ENCODE data around the gene UCHL1.
"Not testable (repeated sequence)": the region's sequence is repeated elsewhere in the genome, so short reads cannot be mapped to it uniquely, and the experiment has no call there.

The UCHL1 gene

DNA sequence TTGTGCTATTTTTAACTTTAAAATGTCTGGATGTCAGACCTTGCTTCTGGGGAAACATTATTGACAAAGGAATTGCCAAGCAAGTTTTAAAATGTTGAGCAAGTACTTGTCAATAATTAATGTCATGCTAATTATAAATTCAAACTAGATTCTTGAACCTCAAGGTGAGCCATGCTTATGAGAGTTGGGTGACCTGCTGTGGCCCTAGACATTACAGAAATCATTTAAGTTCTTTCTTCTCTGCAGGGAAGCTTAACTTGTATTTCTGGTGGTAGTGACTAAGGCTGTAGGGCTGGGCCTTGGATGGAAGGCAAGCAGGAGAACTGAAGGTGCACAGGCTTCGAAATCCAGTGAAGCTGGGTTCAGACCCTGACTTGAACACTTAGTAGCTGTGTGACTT lies 14.8 kb upstream of the UCHL1 start:
- DNase-seq: no peak

DNA sequence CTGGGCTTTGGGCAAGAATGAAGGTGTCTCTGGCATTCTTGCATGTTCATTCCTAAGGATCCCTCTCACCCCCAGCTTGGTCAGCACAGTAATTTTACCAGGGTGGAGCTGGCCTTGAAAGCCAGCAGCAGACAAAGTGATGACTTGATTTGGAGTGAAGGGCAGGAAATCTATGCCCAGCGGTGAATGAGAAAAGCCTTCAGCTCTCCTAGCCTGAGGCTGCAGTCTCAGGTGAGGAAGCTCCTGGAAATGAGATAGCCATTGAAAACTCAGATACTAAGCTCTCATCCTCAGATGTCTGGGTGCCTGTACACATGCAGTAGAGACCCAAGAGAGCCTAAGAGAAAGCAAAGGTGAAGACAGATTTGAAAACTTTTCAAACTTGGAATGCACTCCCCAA lies 10.7 kb upstream of the UCHL1 start:
- DNase-seq: no peak

DNA sequence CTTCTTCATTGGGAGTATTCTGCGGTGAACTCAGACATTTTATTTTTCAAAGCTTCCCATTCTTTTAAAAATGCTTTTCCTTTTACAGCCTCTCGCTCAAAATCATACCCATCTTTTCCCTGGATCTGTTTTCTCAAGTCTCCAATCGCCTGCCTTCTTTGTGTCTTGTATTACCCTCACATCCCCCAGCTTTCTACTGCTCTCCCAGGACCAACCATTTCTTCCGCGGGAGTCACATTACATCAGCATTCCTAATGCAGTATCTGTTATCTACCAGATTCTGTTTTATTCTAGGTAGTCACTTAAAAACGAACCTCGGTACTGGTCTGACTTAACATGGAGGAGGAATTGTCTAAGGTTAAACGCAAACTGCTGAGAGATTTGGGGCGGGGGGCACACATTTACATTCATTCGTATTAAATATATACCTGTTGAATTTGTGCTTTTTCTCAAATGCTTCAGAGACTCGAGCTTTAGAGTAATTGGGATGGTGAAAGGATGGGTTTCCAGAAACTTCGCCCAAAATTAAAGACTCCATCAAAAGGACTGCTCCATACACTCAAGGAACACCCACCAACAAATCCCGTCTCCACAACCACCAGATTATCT lies 493 bp upstream of the UCHL1 start:
- DNase-seq: no peak

DNA sequence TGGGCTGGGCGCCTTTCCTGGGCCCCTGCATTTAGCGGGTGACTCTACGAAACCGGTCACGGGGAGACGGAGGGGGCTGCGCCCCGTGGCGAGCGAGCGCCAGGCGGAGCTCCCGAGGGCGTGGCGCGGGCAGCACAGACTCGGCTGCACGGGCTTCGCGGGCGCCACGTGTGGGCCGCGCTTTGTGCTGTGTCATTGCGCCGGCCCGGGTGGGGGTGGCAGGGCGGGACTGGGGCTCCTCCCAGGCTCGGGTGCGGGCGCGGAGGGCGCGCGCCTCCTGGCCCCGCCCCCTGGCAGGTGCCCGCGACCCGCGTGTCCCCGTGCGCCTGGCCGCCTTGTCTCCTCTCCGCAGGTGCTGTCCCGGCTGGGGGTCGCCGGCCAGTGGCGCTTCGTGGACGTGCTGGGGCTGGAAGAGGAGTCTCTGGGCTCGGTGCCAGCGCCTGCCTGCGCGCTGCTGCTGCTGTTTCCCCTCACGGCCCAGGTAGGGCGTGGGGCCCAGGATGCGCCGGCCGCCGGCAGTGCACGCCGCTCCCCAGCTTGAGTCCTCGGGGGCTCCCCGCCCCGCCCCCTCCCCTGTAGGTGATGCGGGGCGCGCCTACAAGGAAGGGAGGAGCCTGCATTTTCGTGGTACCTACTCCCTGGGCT lies 651 bp downstream of the UCHL1 start:
- DNase-seq: peak in 1 of 2 donors; percentile 11

DNA sequence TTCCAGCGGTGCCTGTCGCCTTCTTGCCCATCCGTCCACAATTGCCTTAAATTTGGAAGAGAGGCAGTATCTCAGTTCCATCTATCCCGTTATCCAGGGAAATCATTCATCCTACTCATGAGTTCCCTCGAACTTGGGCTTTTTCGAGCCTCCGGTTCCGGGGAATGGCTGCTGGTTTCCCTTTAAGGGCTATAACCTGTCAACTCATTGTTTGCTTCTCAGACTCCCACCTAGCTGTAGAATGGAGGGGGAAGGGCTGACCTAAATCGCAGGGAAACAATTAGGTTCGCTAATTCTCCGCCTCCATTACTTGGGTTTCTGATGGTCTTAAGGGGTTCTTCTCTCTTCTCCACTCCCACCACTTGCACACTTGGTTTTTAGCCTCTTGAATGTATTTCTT lies 1.2 kb downstream of the UCHL1 start:
- DNase-seq: no peak

DNA sequence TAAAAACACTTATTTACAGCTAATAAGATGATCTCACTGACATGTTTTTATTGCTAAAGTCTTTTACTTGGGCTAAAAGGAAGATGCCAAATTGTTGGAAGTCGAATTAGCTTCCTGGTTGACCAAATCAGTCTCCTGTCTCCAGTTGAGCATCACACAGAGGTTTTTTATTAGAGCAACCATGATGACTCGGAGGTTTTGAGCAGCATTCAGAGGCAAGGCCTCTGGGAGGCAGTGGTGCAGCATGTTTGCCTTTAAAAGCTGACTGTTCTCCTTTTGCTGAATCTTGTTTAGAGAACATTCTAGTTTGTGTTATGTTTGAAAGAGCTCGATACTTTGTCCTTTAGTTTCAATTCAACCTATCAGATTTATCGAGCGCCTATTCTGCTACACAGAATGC lies 2.1 kb downstream of the UCHL1 start:
- DNase-seq: no peak

DNA sequence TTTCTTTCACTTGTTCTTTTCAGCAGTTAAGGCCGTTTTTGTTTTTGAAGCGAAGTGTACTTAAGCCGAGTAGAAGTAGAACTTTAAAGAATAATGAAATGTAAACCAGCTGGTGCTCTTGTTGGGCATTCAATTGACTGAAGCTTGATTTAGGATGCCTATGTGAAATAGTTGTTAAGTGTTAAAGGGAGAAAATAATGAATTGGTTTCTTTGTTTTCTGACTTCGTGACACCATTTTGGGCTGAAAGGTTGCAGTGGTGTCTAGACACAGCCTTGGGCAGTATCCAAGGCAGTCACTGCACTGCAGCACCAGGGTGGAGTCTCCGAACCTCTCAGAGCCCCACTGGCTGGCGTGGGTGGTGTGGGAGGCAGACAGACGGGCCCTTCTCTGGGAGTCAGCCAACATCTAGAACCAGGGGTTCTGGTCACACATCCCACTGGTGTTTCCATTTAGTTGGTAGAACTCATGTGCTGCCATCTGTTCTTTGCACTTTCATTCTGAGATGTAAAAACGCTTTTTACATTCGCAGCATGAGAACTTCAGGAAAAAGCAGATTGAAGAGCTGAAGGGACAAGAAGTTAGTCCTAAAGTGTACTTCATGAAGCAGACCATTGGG lies 3.5 kb downstream of the UCHL1 start:
- DNase-seq: no peak

DNA sequence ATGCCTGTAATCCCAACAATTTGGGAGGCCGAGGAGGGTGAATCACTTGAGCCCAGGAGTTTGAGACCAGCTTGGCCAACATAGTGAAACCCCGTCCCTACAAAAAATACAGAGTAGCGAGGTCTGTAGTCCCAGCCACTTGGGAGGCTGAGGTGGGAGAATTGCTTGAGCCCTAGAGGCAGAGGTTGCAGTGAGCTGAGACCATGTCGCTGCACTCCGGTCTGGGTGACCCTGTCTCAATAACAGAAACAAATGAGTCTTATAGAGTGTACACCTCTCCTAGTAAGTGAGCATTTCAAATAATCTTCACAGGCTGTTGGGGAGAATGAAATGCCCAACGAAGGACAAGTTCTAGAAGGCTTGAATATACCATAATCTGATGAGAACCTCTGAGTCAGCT lies 5.5 kb downstream of the UCHL1 start:
- no peak for DNase-seq

DNA sequence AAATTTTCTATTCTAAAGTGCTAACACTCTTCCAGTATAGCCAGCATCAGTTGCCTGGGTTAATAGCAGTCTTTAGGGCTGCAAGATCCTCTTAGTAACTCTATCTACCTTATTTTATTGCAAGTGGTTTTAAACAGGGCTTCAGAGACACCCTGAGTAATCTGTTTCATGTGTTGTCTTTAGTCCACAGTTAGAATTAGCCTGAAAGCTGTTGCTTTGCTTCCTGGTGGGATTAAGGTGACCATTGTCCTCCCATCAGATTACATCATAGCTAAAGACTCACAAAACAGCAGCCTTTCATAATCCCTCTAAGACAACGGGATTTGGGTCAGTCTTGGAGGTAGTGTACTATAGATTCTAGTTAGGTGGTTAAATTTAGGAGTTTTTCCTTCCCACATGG lies 7.5 kb downstream of the UCHL1 start:
- no peak for DNase-seq

DNA sequence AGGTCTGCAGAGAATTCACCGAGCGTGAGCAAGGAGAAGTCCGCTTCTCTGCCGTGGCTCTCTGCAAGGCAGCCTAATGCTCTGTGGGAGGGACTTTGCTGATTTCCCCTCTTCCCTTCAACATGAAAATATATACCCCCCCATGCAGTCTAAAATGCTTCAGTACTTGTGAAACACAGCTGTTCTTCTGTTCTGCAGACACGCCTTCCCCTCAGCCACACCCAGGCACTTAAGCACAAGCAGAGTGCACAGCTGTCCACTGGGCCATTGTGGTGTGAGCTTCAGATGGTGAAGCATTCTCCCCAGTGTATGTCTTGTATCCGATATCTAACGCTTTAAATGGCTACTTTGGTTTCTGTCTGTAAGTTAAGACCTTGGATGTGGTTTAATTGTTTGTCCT lies 11.3 kb downstream of the UCHL1 start:
- no peak for DNase-seq

DNA sequence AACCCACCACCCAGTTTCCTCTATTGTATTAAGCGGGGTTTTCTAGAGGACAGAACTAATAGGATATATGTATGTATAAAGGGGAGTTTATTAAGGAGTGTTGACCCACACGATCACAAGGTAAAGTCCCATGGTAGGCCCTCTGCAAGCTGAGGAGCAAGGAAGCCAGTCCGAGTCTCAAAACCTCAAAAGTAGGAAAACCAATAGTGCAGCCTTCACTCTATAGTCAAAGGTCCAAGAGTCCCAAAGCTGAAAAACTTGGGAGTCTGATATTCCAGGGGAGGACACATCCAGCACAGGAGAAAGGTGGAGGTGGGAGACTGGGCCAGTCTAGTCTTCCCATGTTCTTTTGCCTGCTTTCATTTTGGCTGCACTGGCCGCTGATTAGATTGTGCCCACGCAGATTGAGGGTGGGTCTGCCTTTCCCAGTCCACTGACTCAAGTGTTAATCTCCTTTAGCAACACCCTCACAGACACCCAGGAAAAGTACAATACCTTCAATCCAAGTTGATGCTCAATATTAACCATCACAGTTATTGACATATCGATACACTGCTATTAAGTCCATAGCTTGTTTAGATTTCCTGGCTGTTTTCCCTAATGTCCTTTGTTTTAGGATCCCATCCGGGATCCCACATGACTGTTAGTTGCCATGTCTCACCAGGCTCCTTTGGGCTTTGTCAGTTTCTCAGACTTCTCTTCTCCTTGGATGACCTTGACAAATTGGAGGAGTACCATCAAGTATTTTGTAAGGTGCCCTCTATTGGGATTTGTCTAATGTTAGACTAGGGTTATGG lies 12.2 kb downstream of the UCHL1 start:
- DNase-seq: no peak

DNA sequence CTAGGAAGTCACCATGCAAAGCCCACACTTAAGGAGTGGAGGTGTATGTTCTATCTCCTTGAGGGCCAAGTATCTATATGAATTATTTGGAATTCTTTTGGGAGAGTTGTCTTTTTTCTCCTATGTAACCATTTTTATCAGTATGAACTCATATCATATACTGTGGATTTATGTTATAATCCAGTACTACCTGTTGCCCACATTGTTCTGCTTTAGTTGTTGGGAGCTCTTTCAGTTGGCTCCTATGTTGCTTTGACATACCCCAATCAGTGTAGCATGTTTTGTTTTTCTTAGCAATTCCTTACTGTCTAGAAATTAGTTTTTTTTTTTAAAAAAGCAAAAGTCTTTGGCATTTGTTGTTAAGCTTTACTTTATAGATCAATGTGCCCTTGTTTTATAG lies 13.0 kb downstream of the UCHL1 start:
- no peak for DNase-seq

DNA sequence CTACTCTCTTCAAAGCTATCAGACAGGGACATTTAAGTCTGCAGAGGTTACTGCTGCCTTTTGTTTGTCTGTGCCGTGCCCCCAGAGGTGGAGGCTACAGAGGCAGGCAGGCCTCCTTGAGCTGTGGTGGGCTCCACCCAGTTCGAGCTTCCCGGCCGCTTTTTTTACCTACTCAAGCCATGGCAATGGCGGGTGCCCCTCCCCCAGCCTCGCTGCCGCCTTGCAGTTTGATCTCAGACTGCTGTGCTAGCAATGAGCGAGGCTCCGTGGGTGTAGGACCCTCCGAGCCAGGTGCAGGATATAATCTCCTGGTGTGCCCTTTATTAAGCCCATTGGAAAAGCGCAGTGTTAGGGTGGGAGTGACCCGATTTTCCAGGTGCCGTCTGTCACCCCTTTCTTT lies 19.2 kb downstream of the UCHL1 start:
- not testable (repeated sequence) for DNase-seq

DNA sequence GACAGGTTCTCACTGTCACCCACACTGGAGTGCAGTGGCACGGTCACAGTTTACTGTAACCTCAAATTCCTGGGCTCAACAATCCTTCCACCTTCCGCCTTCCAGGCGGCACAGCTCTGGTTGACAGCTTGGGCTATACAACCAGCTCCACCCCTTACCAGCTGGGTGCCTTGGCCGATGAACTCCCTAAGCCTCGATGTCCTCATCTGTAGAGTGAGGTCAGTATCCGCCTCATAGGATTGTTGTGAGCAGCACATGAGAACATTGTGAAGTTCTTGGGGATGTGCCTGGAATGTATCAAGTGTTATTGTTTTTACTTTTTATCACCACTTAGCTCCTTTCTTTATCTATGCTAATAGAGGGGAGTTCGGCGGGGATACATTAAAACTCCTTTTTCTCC lies 23.3 kb downstream of the UCHL1 start:
- DNase-seq: no peak

DNA sequence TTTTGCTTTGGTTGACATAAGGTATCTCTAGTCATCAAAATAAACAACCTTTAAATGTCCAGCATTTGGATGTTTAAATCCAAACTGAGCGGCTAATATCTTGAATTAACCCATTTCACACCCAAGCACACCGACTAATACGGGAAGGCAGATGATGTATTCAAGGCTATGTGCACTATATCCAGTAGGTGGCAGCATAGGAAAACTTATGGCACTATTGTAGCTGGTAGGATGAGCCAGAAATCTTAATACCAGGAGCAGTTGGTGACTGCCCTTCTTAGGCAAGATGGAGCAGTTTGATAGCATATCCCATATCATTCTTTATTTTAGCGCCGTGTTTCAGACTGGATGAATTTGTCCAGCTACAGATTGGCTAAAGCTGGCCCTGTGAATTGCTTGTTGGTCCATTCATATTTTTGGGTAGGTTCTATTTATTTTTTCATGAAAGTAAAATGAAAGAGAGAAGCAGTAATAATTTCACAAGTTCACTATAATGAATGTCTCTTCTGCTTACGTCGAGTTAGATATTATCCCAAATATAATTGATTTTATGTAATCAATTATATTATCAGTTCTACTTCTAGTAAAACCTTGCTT lies 24.4 kb downstream of the UCHL1 start:
- DNase-seq: peak in 1 of 2 donors; percentile 52

DNA sequence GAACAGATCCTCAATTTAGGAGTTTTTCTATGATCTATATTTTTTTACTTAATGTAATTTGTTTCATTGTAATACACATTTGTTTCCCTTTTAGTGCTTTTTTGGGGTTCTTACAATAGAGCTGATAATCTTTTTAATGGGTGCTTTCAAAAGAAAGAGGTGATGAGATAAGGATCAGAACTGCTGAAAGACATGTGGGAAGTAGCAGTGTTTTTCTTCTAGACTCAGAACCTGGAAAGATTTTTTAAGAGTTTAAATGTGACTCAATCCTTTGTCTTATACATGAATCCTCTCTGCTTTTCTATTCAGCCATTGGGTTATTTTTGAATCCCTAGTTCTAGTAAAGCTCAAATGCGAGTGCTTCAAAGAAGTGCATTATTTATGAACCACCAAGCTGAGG lies 25.6 kb downstream of the UCHL1 start:
- DNase-seq: no peak

DNA sequence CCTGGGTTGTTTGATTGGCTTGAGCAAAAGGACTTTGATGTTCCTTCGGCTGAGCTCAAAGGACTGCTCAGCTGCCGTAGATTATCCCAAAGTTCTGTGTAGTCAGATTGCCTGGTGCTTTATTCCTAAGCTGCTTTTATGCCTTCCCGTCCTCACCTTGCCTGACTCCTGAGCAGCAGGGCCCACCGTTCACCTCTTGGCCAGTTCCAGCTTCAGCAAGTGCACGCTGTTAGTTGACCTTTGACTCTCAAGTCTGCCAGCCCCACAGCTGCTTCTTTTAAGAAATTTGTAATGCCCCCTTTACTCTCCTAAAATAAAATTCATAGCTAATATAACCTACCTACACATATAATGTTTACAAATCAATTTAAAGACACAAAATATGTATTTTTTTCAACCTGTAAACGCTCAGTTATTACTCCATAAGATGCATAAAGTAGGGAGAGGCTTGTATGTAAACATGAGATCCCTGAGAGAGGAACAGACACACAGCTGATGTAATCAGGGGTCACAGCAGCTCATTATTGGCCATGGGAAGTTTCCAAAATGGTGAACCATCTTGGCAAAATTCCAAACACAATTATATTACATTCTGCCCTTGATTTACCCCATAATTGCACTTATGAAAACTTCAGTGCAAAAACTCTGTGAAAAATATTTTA lies 28.6 kb downstream of the UCHL1 start:
- DNase-seq: no peak

DNA sequence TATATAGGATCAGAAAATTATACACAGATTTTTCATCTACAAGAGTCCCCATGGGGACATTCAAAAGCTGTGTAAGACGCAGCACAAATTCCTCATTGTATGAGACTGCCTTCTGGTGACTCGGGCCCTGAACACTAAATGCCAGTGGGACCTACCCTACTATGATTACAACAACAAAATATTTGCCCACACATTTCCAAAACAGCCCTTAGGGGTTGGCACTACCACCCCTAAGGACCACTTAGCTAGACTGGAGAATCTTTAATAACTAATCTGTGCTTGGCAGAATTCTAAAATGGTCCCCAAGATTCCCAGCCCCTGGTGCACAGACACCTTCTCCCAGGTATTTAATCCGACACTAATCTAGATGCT lies 29.1 kb downstream of the UCHL1 start:
- no peak for DNase-seq

DNA sequence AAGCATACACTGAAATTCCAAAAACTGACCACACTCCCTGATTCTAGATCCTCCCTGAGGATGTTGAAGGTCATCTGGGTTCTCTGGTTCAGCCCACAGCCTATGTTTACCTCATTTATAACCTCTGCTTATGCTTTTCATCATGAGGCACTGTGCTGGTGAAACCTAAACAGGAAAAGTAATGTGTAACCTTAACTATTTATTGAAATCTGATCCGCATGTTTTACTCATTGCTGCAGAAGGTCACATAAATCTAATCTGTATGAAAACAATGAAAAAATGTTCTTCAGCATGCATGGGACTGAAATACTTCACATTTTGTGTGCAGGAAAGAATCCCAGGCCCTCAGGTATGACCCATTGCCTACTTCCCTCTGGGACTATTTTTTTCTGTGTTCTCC lies 30.3 kb downstream of the UCHL1 start:
- DNase-seq: no peak

DNA sequence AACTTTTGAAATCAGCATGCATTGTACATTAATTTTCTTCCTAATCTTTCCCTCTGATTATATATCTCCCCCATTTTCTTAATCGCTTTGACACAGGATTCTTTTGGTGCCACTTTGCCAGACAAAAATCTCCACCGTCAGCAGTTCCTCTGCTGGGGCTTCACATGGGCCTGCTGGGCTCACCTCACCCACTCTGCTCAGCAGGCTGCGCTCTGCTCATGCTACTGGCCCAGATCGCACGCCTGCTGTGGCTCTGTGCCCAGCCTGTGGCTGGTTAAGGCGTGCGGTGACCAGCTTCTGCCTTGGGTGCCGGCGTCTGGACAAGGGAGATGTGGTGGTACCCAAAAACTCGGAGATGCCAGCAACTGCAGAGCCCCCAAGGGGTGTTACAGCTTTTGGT lies 31.1 kb downstream of the UCHL1 start:
- no peak for DNase-seq

DNA sequence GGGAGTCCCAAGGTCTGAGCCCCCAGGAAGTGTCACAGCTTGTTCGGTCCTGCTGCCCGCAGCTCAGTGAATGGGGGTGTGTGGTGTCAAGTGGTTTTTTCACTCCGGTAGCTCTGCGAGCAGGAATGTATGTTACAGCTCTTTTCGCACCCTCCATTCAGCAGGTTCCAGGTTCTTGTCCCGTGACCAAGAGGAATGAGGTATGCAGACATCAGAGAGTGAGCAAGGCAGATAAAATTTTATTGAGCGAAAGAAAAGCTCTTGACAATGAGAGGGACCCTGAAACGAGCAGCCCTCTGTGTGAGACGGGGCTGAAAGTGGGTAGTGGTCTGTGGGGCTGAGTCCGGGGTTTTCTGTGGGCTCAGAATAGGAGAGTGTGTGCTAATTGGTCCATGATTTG lies 31.5 kb downstream of the UCHL1 start:
- DNase-seq: no peak

DNA sequence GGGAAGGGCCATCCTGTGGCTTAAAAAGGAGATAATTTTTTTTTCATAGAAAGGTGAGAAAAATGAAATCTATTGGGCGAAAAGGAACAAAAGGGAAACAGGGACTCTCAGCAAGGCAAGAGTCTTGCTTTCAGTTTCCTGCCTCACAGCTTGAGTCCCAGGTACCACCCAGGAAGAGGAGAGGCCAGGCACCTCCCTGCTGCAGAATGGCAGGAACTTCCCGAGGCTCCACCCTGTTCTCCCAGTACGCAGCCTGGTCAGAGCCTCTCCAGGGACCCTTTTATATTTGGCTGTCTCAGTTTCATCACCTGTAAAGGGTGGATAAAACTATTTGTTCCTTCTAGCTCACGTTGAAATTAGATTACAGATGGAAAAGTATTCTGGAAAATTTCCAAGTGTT lies 33.8 kb downstream of the UCHL1 start:
- DNase-seq: no peak

DNA sequence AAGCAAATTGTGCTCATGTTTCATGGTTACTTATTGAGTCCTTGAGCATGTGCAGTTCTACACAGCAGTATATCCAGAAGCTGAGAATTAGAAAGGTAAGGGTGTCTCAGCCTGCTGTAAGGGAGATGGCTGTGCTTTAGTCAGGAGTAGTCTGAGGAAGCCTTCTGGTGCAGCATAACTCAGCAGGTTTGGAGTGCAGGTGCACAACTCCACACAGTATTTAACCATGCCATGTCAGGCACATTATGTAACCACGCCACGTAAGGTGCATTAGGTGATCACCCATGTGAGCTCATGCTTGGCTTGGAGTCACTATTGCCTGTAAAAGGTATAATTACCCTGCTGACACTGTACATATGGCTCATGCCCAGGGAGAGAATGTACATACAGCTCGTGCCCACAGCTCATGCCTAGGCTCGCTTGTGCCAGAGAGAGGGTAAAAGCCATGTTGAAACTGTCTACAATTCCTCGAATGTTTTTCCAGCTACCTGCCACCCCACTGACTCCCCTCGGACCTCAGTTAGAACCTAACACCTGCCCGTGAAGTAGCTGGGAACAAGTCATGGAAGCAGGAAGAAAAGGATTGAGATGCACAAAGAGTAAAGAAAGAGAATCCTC lies 37.8 kb downstream of the UCHL1 start:
- peak in 1 of 2 donors; percentile 22 for DNase-seq
